HG03520 (cell line): ENCODE results near the gene AFF3.
"Not testable (repeated sequence)": the region's sequence is repeated elsewhere in the genome, so short reads cannot be mapped to it uniquely, and the experiment has no call there.

ENCODE experiments used
- ATAC-seq: cut with Tn5 transposase; IDR thresholded peaks from one replicate; pipeline ENCODE4 v1.9.1; 2021; ENCODE audit warnings: mild to moderate bottlenecking, moderate library complexity; ENCODE audit not compliant: unreplicated experiment

AFF3 gene

DNA sequence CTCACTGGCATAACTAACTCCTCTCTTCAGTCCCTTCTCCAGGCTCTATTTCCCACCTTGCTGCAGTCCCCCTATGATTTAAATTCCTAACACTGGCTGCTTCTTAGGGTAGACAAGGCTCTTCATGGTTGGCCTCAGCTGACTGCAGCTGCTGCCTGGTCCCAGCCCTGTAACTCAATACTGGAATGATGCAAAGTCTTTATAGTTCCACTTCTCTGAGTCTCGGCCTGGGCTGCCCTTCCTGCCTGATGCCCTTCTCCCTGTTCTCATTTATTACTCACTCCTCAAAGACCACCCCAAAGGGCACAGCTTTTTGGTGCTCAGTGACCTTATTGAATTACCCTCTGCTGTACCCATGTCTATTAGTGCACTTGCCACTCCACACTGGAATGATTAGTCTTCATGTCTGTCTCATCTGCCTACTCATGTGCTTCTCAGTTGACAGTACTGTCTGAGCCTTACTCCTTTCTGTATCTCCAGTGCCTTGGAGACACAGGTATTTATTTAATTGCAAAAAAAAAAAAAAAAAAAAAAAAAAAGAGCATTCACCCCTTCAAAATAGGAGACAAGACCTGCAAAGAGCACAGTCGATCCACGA, 453.1 kb downstream of the AFF3 start:
- no peak for ATAC-seq

GRCh38 chr2:99688699-99689098, 453.7 kb downstream of the AFF3 start:
- ATAC-seq, result no peak

- no peak for ATAC-seq
Observed at GRCh38 chr2:99682275-99683060, 459.9 kb downstream of the AFF3 start.

DNA sequence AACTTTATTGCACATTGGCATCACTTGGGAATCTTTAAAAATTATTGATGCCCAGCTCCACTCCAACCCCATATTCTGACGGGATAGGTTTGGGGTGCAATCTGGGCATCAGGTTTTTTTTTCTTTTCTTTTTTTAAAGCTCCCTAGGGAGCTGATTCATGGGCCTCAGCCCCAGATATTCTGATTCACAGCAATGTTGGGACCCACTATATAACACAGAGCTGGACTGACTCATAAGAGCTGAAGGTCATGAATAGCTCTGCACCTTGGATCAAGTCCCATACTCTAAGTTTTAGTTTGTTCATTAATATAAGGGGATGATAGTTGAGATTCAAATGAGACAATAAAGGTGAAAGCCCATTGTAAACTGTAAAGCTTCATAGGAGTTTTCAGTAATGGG, 461.4 kb downstream of the AFF3 start:
- ATAC-seq, result no peak

GRCh38 chr2:99679518-99679917, 462.9 kb downstream of the AFF3 start:
- ATAC-seq, result no peak

- no peak for ATAC-seq
Observed at GRCh38 chr2:99678625-99679024, 463.8 kb downstream of the AFF3 start.

- no peak for ATAC-seq
Observed at GRCh38 chr2:99677814-99678213, 464.6 kb downstream of the AFF3 start.

GRCh38 chr2:99675130-99675661, 467.2 kb downstream of the AFF3 start:
- no peak for ATAC-seq

DNA sequence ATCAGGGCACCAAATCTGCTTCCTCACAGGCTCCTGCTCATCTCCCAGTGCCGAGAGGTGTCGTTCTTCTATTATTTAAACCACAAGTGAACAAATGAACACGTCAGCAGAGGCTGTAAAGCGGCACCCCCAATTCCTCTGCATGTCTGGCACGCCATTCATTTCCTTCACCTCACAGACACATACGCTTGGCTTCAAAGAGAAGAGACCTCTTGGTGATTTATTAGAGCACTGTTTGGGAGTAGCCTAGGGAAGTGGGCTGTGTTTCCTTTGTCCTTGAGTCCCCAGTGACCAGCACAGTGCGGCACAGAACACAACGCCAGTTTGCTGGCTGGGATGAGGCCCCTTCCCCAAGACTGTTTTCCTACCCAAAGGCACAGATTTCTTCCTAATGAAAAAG, 468.3 kb downstream of the AFF3 start:
- no peak for ATAC-seq

DNA sequence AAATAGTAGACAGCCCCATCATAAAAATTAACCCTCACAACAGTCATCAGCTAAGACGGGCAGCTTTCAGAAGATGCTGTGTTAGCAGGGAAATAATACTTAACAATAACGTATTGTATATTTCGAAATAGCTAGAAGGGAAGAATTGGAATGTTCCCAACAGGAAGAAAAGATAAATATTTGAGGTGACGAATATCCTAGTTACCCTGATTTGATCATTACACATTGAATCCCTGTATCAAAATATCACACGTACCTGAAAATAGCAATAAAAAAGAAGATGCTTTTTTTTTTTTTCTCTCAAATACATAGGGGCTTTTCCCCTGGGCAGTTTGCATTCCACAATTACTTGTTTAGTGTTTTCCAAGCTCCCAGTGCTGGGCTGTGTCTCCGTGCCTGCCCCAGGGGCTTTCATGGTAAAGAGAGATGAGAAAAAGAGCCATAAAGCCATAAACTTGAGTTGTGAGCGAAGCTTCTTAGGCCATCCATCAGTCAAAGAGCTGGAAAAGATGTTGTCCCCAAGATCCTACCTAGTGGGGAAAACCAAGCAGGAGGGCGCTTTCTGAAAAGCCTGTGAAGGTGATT, 469.5 kb downstream of the AFF3 start:
- ATAC-seq, result no peak

- no peak for ATAC-seq
Observed at GRCh38 chr2:99670768-99671734, 471.3 kb downstream of the AFF3 start.

GRCh38 chr2:99666256-99666655, 476.1 kb downstream of the AFF3 start:
- no peak for ATAC-seq

- ATAC-seq, result no peak
Observed at GRCh38 chr2:99663641-99664040, 478.7 kb downstream of the AFF3 start.

DNA sequence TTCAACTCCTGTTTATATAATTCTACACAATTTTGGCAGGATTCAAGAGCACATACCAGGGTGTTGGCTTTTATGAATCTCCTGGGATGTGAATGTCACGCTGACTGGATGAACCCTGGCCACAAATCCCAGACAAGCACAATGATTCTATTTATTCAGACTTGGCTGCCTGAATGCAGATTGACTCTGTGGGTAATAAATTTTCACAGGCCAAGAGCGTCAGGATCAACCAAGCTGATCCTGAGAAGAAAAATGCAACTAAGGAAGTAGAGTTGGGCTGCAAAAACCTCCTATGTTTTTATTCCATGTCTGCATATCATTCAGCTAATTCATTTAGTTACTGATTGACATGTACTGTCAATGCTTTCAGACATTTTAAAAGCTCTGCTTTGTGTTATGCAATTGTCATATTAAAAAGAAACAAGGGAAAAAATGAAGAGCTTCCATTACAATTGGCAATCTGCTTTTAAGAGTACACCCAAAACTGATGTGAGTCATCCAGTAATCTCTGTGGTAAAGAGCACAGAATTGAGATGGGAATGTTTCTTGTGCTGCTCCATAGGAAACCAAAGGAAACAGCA, 479.5 kb downstream of the AFF3 start:
- ATAC-seq, result no peak

DNA sequence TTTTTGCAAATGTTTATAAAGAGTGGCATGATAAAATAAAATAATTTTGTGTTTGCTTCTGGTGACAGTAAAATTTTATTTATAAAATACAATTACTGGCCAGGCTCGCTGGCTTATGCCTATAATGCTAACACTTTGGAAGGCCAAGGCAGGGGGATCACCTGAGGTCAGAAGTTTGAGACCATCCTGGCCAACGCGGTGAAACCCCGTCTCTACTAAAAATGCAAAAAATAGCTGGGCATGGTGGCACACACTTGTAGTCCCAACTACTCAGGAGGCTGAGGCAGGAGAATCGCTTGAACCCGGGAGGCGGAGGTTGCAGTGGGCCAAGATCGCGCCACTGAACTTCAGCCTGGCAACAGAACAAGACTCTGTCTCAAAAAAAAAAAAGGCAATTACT, 480.6 kb downstream of the AFF3 start:
- not testable (repeated sequence) for ATAC-seq

DNA sequence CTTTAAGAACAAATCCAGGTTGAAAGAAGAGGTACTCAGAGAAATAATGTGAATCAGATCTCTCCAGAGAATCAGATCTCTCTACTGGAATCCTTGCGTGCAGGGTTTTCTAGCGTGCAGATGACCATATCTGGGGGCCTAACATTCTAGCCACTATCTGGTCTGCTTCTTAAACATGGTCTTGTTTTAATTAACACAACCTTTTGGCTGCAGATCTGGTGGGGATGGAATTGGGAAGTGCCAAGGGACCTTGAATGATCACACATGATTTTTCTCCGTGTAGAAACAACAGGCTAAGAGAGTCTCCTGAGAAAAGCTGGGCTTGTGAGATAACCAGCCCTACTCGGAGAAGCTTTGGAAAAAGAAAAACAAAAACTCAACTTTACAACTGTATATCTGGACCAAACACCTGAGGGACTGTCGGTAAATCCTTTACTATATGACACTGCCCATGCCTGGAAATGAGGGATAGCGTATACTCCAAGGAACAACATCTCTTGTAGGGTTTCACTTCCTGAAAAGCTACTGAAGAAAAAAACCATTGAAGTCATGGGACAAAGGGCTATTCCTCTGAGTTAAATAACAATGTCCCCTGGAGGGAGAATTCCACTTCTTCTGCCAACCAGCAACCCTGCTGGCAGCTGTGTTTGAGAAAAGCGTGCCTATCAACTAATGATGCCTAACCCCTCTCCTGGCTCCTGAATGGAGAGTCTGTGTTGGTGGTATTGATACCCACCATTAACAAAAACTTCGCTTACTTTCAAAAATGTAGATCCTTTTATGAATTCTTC, 481.6 kb downstream of the AFF3 start:
- ATAC-seq, result no peak

DNA sequence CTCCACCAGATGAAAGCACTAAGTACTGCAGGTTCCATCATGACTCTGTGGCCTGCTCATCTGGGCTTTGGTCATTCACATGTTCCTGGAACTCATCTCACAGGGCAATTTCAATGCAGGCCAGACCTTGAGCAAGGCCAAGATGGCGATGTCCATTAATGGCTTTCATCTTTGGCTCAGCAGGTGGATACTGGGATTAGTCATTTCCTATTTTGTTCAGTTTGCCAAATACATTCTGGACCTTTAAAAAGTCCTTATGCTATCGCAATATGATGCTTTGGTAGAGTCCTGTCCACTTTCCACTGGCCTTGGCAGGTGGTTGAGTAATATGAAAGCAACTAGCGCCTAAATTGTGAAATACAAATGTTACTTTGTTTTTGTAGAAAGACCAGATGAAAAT, 482.5 kb downstream of the AFF3 start:
- no peak for ATAC-seq

- no peak for ATAC-seq
Observed at GRCh38 chr2:99657691-99658258, 484.6 kb downstream of the AFF3 start.

DNA sequence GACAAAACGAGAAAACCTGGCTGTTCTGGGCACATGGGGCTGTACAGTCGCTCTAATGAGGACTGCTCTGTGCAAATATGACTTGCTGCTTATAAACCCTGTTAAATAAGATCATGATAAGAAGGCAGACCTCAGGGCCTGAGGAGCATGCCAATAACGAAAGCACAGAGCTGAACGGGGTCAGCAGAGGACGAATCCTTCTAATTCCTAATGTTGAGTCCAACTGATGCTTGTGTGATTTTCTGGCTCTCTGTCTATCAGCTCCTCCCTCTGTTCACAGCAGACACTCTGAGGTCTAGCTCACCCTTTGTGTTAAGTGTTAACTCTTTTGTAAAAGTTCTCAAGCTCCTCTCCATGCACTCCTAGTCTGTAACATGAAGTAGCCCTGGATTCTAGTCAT, 485.4 kb downstream of the AFF3 start:
- no peak for ATAC-seq
